GM12878 (cell line): ENCODE data around the gene BRAF. TPM values are rescaled to one million over a fixed set of nuclear protein-coding genes. Genes with fewer than 3 reads are reported as not detected.

Experiments
- ATAC-seq: fragments of 200-7000 bp; cut with Tn5 transposase; 3 replicates; pipeline ENCODE4 v1.9.1; 2020; ENCODE audit warnings: mild to moderate bottlenecking, moderate library complexity
- BruUV-seq: library from RNA; stranded (reverse); fragments of 400-500 nt; replicated peaks from 2 replicates; lab custom pipeline; 2021; lab: Mats Ljungman, UMichigan
- CTCF ChIA-PET: fragments of 300-600 bp; sonication (Branson Sonifier 250); formaldehyde crosslinking; extraction: SDS; loops from one replicate; lab custom pipeline; 2021; ENCODE audit warnings: inconsistent platforms; lab: Yijun Ruan, JAX
- POLR2A ChIA-PET: fragments of 350-600 bp; formaldehyde crosslinking; extraction: SDS; loops from one replicate; lab custom pipeline; 2021; ENCODE audit warnings: inconsistent platforms; lab: Charles Lee
- RAD21 ChIA-PET: fragments of 300-600 bp; sonication (Branson Sonifier 250); formaldehyde crosslinking; loops from one replicate; lab custom pipeline; 2023; ENCODE audit warnings: antibody characterized with exemption; ENCODE audit not compliant: unreplicated experiment; lab: Charles Lee
- SMC1A ChIA-PET: fragments of 300-600 bp; sonication (Branson Sonifier 250); formaldehyde crosslinking; loops from one replicate; lab custom pipeline; 2023; ENCODE audit not compliant: unreplicated experiment, uncharacterized antibody; lab: Charles Lee
- DNase-seq: peaks from one replicate; pipeline ENCODE4 v3.0.0-alpha.2; 2011; ENCODE audit warnings: low read depth, low spot score
- FAIRE-seq: peaks from 3 replicates; lab custom pipeline; 2011; peaks lifted over from hg19 to GRCh38; lab: Jason Lieb, UNC
- H2AFZ ChIP-seq: 2 replicates; pipeline ENCODE4 v1.6.0; 2011; ENCODE audit warnings: low read depth, low read length, control low read depth; ENCODE audit not compliant: control insufficient read depth
- H3K27ac ChIP-seq: 2 replicates; pipeline ENCODE4 v1.5.1; 2011; ENCODE audit warnings: control low read depth; ENCODE audit not compliant: control insufficient read depth, insufficient read depth
- H3K27me3 ChIP-seq, 2 experiments: replicated peaks in 1 of 2; 2 replicates each; pipeline versions ENCODE4 v1.6.0 to v1.6.1; 2011; ENCODE audit warnings: low read length in 1 of 2; ENCODE audit not compliant: control insufficient read depth in 2 of 2, insufficient read depth in 2 of 2
- H3K36me3 ChIP-seq, 2 experiments: 2 replicates each; pipeline ENCODE4 v1.5.1; 2011; ENCODE audit warnings: low read length in 1 of 2; ENCODE audit not compliant: control insufficient read depth in 2 of 2, insufficient read depth in 2 of 2
- H3K4me1 ChIP-seq: 2 replicates; pipeline ENCODE4 v1.6.1; 2011; ENCODE audit warnings: mild to moderate bottlenecking, low read length, moderate library complexity, mixed read lengths; ENCODE audit not compliant: control insufficient read depth, insufficient read depth
- H3K4me2 ChIP-seq: 2 replicates; pipeline ENCODE4 v1.6.0; 2011; ENCODE audit warnings: control low read depth; ENCODE audit not compliant: control insufficient read depth, insufficient read depth
- H3K4me3 ChIP-seq: fragments of 200-600 bp; sonication (generic); 2 replicates; pipeline ENCODE4 v1.5.1; 2016
- H3K79me2 ChIP-seq: 2 replicates; pipeline ENCODE4 v1.6.0; 2011; ENCODE audit warnings: low read length; ENCODE audit not compliant: control insufficient read depth, insufficient read depth
- H3K9ac ChIP-seq: 2 replicates; pipeline ENCODE4 v1.8.0; 2011; ENCODE audit warnings: low read length, control low read depth, mixed read lengths; ENCODE audit not compliant: control insufficient read depth, insufficient read depth
- H3K9me3 ChIP-seq: replicated peaks from 3 replicates; pipeline ENCODE4 v1.5.1; 2011; ENCODE audit warnings: mild to moderate bottlenecking, low read length; ENCODE audit not compliant: control insufficient read depth, insufficient read depth
- H4K20me1 ChIP-seq: 2 replicates; pipeline ENCODE4 v1.6.0; 2011; ENCODE audit not compliant: control insufficient read depth, insufficient read depth
- KAT2A ChIP-seq: conservative IDR thresholded peaks from 2 replicates; pipeline ENCODE4 v1.6.1; 2011; ENCODE audit warnings: low read depth, low read length; ENCODE audit not compliant: control insufficient read depth
- MTA3 ChIP-seq: IDR thresholded peaks from 2 replicates; pipeline ENCODE4 v1.6.1; 2012; ENCODE audit warnings: low read length, inconsistent platforms, borderline replicate concordance
- POU2F2 ChIP-seq: IDR thresholded peaks from 3 replicates; pipeline ENCODE4 v1.6.1; 2011; ENCODE audit warnings: low read depth, mild to moderate bottlenecking, low read length, borderline replicate concordance
- RAD51 ChIP-seq: fragments of 450-650 bp; IDR thresholded peaks from 2 replicates; pipeline ENCODE4 v1.6.1; 2016; ENCODE audit warnings: moderate library complexity, mild to moderate bottlenecking, inconsistent platforms
- STAT3 ChIP-seq: IDR thresholded peaks from 2 replicates; pipeline ENCODE4 v1.6.1; 2011; ENCODE audit warnings: low read depth, low read length, improper control_type of control experiment
- ZNF622 ChIP-seq: fragments of 450-650 bp; IDR thresholded peaks from 2 replicates; pipeline ENCODE4 v1.6.1; 2017; ENCODE audit warnings: mild to moderate bottlenecking, inconsistent platforms
- WGBS: methylation state at CpG from one replicate; pipeline ENCODE4 v1.1.6; 2016; ENCODE audit warnings: low lambda C conversion rate; ENCODE audit not compliant: insufficient replicate concordance, insufficient coverage; ENCODE audit errors: missing lambda C conversion rate; 5-methylcytosine and 5-hydroxymethylcytosine counted together
- in situ Hi-C: fragments of 300-500 bp; cut with MboI; formaldehyde crosslinking; loops from 9 replicates; pipeline ENCODE4 v1.14.3; 2018; ENCODE audit warnings: mixed read lengths
- intact Hi-C: fragments of 100-400 bp; cut with micrococcal nuclease; formaldehyde crosslinking; loops from one replicate; pipeline ENCODE4 v1.14.2; 2022; ENCODE audit not compliant: unreplicated experiment
- polyA plus RNA-seq, 11 experiments: library from polyadenylated mRNA; depleted of rRNA in 4 of 11; unstranded in 6 of 11; stranded (reverse) in 5 of 11; fragments of >200 nt; fragmentation: Nextera tagmentation in 4 of 11; fragmentation: Illumina TruSeq in 1 of 11; extraction: Ambion mirVana in 4 of 11; extraction: Trizol in 1 of 11; gene quantifications; 1 replicate in 1 of 11; 2 replicates in 10 of 11; pipeline versions ENCODE4 v1.2.1 to v1.2.3, GENCODE V29; 2011 to 2016; ENCODE audit warnings: inconsistent platforms in 2 of 11, missing spikeins in 2 of 11, low read depth in 1 of 11
- total RNA-seq, 4 experiments: library from RNA; depleted of rRNA in 3 of 4; stranded (reverse); fragments of >200 nt in 3 of 4; fragmentation: Illumina TruSeq in 1 of 4; extraction: Trizol in 1 of 4; gene quantifications; 2 replicates each; pipeline versions ENCODE4 v1.2.1 to v1.2.3, GENCODE V29; 2013 to 2021
- TF ChIP-seq, protein P1 (sequence below): fragments of 450-650 bp; conservative IDR thresholded peaks from 2 replicates; pipeline ENCODE4 v1.6.1; 2017; ENCODE audit warnings: mild to moderate bottlenecking, moderate library complexity
- TF ChIP-seq, protein P2 (sequence below): fragments of 450-650 bp; IDR thresholded peaks from 2 replicates; pipeline ENCODE4 v1.6.1; 2017; ENCODE audit warnings: antibody characterized with exemption, mild to moderate bottlenecking, moderate library complexity
- TF ChIP-seq, protein P3 (sequence below): fragments of 450-650 bp; formaldehyde crosslinking; IDR thresholded peaks from 2 replicates; pipeline ENCODE4 v1.5.0; 2022; ENCODE audit warnings: mild to moderate bottlenecking, missing genetic modification characterization
- TF ChIP-seq, protein P4 (sequence below): fragments of 450-650 bp; IDR thresholded peaks from 2 replicates; pipeline ENCODE4 v1.6.1; 2017; ENCODE audit warnings: low read depth, mild to moderate bottlenecking, moderate library complexity

Gene BRAF
- total and polyA plus RNA-seq, 10 of the 15 experiments (the other 5 are each of a cell fraction or from before 2014, with no cell fraction given), result 2.6 to 31.0 (median 10.6) TPM

DNA sequence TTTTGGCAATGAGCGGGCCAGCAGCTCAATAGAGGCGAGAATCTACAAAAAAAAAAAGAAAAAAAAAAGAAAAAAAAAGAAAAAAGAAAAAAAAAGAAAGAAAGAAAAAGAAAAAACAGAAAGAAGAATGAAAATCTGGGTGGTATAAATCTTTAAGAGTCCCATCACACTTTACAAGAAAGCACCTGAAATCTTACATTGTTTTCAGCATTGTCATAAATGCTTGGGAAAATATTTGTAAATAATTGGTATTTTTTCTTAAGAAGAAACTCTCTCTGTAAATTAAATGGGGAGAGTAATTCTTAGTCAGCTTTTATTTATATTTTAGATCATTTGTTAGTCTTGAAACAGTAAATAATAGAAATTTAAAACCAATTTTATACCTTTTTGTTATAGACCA is 190.0 kb downstream of the BRAF start:
- Histone ChIP-seq H3K27ac (no peak overlapping the region), H2AFZ (no peak overlapping the region), H3K9me3 (no peaks in the 10 kb centered on the region), H3K79me2 (no peaks in the 10 kb centered on the region), H3K9ac (no peak overlapping the region), H3K4me3 (no peak overlapping the region), H3K4me1 (no peaks in the 10 kb centered on the region), H3K4me2 (no peak overlapping the region), H3K36me3 (peaks cover 0 to 2% of the 10 kb centered on the region in 2 experiments; a peak in 2 of 4 replicates), H4K20me1 (no peaks in the 10 kb centered on the region), H3K27me3 (no peaks in the 10 kb centered on the region)
- intact Hi-C loops, result no loop called here
- DNase-seq (no peak), ATAC-seq (no peak), FAIRE-seq (no peak)
- ChIA-PET RAD21 (no interaction called here), SMC1A (no interaction called here), CTCF (interaction anchor here (0.6 kb wide), 1 partner anchor 220 kb away, joined by 3 read pairs; no protein-coding TSS in a partner anchor), POLR2A (no interaction called here)
- in situ Hi-C loops, result no loop called here
- no CpG with 5 or more reads among the region's 2 CpGs for WGBS
- no TSS peak for BruUV-seq
- TF ChIP-seq ZNF622 (no peak), RAD51 (no peak), POU2F2 (no peak), MTA3 (no peak), STAT3 (no peak), KAT2A (no peak)
- TF ChIP-seq, protein P1, sequence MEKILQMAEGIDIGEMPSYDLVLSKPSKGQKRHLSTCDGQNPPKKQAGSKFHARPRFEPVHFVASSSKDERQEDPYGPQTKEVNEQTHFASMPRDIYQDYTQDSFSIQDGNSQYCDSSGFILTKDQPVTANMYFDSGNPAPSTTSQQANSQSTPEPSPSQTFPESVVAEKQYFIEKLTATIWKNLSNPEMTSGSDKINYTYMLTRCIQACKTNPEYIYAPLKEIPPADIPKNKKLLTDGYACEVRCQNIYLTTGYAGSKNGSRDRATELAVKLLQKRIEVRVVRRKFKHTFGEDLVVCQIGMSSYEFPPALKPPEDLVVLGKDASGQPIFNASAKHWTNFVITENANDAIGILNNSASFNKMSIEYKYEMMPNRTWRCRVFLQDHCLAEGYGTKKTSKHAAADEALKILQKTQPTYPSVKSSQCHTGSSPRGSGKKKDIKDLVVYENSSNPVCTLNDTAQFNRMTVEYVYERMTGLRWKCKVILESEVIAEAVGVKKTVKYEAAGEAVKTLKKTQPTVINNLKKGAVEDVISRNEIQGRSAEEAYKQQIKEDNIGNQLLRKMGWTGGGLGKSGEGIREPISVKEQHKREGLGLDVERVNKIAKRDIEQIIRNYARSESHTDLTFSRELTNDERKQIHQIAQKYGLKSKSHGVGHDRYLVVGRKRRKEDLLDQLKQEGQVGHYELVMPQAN, result no peak
- TF ChIP-seq, protein P2, sequence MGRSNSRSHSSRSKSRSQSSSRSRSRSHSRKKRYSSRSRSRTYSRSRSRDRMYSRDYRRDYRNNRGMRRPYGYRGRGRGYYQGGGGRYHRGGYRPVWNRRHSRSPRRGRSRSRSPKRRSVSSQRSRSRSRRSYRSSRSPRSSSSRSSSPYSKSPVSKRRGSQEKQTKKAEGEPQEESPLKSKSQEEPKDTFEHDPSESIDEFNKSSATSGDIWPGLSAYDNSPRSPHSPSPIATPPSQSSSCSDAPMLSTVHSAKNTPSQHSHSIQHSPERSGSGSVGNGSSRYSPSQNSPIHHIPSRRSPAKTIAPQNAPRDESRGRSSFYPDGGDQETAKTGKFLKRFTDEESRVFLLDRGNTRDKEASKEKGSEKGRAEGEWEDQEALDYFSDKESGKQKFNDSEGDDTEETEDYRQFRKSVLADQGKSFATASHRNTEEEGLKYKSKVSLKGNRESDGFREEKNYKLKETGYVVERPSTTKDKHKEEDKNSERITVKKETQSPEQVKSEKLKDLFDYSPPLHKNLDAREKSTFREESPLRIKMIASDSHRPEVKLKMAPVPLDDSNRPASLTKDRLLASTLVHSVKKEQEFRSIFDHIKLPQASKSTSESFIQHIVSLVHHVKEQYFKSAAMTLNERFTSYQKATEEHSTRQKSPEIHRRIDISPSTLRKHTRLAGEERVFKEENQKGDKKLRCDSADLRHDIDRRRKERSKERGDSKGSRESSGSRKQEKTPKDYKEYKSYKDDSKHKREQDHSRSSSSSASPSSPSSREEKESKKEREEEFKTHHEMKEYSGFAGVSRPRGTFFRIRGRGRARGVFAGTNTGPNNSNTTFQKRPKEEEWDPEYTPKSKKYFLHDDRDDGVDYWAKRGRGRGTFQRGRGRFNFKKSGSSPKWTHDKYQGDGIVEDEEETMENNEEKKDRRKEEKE, result no peak
- TF ChIP-seq, protein P3, sequence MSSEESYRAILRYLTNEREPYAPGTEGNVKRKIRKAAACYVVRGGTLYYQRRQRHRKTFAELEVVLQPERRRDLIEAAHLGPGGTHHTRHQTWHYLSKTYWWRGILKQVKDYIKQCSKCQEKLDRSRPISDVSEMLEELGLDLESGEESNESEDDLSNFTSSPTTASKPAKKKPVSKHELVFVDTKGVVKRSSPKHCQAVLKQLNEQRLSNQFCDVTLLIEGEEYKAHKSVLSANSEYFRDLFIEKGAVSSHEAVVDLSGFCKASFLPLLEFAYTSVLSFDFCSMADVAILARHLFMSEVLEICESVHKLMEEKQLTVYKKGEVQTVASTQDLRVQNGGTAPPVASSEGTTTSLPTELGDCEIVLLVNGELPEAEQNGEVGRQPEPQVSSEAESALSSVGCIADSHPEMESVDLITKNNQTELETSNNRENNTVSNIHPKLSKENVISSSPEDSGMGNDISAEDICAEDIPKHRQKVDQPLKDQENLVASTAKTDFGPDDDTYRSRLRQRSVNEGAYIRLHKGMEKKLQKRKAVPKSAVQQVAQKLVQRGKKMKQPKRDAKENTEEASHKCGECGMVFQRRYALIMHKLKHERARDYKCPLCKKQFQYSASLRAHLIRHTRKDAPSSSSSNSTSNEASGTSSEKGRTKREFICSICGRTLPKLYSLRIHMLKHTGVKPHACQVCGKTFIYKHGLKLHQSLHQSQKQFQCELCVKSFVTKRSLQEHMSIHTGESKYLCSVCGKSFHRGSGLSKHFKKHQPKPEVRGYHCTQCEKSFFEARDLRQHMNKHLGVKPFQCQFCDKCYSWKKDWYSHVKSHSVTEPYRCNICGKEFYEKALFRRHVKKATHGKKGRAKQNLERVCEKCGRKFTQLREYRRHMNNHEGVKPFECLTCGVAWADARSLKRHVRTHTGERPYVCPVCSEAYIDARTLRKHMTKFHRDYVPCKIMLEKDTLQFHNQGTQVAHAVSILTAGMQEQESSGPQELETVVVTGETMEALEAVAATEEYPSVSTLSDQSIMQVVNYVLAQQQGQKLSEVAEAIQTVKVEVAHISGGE (CRISPR knock-in tag), result no peak
- TF ChIP-seq, protein P4, sequence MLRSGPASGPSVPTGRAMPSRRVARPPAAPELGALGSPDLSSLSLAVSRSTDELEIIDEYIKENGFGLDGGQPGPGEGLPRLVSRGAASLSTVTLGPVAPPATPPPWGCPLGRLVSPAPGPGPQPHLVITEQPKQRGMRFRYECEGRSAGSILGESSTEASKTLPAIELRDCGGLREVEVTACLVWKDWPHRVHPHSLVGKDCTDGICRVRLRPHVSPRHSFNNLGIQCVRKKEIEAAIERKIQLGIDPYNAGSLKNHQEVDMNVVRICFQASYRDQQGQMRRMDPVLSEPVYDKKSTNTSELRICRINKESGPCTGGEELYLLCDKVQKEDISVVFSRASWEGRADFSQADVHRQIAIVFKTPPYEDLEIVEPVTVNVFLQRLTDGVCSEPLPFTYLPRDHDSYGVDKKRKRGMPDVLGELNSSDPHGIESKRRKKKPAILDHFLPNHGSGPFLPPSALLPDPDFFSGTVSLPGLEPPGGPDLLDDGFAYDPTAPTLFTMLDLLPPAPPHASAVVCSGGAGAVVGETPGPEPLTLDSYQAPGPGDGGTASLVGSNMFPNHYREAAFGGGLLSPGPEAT, result no peak
